ENCODE data around the gene FKRP. TPM values are rescaled to one million over a fixed set of nuclear protein-coding genes. Genes with fewer than 3 reads are reported as not detected.
A peak's percentile ranks its signal among the peaks of the same experiment; 100 is the strongest.

Gene FKRP
- polyA plus RNA-seq, 2 of the 4 experiments (the other 2 are of a cell fraction), result 14.7 to 18.8 TPM

DNA sequence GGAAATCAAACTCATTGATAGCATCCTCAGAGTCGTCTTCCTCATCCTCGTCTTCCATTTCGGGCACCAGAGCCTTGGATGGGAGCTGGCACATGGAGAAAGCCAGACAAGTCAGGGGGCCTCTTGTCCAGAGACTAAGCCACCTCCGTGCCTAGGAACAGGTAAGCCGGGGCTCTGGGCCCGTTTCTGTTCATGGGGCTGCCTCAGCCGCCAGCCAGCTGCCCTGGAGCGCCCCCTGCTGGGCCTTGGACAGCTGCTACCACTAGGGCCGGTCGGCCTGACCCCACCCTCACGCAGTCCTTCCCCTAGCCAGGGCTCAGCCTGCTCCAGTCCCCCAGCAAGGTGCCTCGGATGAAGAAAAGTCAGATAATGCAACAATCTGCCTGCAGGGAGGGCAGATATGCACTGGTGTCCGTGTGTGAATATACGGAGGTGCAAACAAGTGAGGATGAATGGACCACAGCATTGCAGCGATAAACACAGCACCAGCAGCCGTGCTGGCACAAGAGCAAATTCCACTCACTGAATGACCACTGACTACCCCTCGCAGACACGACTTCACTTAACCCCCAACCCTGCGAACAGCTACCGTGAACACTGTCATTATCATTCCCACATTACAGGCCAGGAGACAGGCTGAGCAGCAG lies 17.0 kb upstream of the FKRP start:
- no peak for FAIRE-seq
- TF ChIP-seq CTCF (IDR thresholded peaks at IDR 0.05) (peak; percentile 97), RAD21 (conservative IDR thresholded peaks at IDR 0.05 in 1 of 2, IDR thresholded peaks at IDR 0.05 in 1 of 2) (peak; percentile 73 to 76), SMC3 (IDR thresholded peaks at IDR 0.05) (peak; percentile 60), POLR2A (IDR thresholded peaks at IDR 0.05; ENCODE audit: low read length) (no peak)
- H3K4me2 ChIP-seq, result no peak overlapping the region
- H3K4me1 ChIP-seq, result peaks cover 38% of the 10 kb centered on the region
- H3K4me3 ChIP-seq, result no peak overlapping the region
- CTCF ChIA-PET, result interaction anchor here (0.5 to 12.9 kb wide), 44 partner anchors 9 to 371 kb away, joined by 3 to 205 read pairs (median 4); partner anchors contain the start of genes CALM3, DACT3, FKRP and GNG8
- POLR2A ChIA-PET, result interaction anchor here (1.3 to 1.4 kb wide), 2 partner anchors 12 to 67 kb away, joined by 3 read pairs; partner anchors contain the start of genes DACT3 and PRKD2
- DNase-seq (ENCODE audit: low read depth in 1 of 2, low spot score in 1 of 2), result peak; percentile 72 to 92
- 51% methylated on average over 17 of the region's 20 CpGs for WGBS (ENCODE audit: missing lambda C conversion rate)
- peak overlapping the region in 1 of 2 experiments; percentile 22; a peak in 1 of 6 replicates for H3K27ac ChIP-seq
- peak; percentile 61 to 89 for ATAC-seq
- H3K9me3 ChIP-seq, result no peaks in the 10 kb centered on the region

GRCh38 chr19:46729696-46730095 lies 16.2 kb upstream of the FKRP start:
- ATAC-seq (peak in 1 of 2 experiments; percentile 4; a peak in 3 of 6 replicates), FAIRE-seq (no peak), DNase-seq (ENCODE audit: low read depth in 1 of 2, low spot score in 1 of 2) (no peak)
- Histone ChIP-seq H3K4me3 (no peak overlapping the region), H3K4me2 (no peak overlapping the region), H3K4me1 (peaks cover 43% of the 10 kb centered on the region), H3K9me3 (no peaks in the 10 kb centered on the region), H3K27ac (0 out of 6 replicates have a peak overlapping the region, but pooled peaks of 1 of the 2 experiments have one; percentile 66)
- WGBS (ENCODE audit: missing lambda C conversion rate), result 95% methylated on average over 7 of the region's 7 CpGs
- TF ChIP-seq NPAS2 (CRISPR knock-in tag; IDR thresholded peaks at IDR 0.05; ENCODE audit: borderline replicate concordance), result no peak
- no peak for TF ChIP-seq GATA3 (IDR thresholded peaks at IDR 0.05; ENCODE audit: borderline replicate concordance)
- no peak for TF ChIP-seq POLR2AphosphoS2 (conservative IDR thresholded peaks at IDR 0.05; ENCODE audit: low read length)
- no peak for TF ChIP-seq ZFP36 (IDR thresholded peaks at IDR 0.05; ENCODE audit: borderline replicate concordance, partially characterized antibody)
- TF ChIP-seq, protein P1, sequence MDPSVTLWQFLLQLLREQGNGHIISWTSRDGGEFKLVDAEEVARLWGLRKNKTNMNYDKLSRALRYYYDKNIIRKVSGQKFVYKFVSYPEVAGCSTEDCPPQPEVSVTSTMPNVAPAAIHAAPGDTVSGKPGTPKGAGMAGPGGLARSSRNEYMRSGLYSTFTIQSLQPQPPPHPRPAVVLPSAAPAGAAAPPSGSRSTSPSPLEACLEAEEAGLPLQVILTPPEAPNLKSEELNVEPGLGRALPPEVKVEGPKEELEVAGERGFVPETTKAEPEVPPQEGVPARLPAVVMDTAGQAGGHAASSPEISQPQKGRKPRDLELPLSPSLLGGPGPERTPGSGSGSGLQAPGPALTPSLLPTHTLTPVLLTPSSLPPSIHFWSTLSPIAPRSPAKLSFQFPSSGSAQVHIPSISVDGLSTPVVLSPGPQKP (IDR thresholded peaks at IDR 0.05; ENCODE audit: low read depth, low read length), result no peak
- TF ChIP-seq FOSB (CRISPR knock-in tag; IDR thresholded peaks at IDR 0.05), result no peak
- TF ChIP-seq RNF2 (IDR thresholded peaks at IDR 0.05; ENCODE audit: borderline replicate concordance, low read depth), result no peak
- no peak for TF ChIP-seq HOXB13 (CRISPR knock-in tag; IDR thresholded peaks at IDR 0.05; ENCODE audit: low read depth)
- TF ChIP-seq JUN (IDR thresholded peaks at IDR 0.05), result no peak
- no peak for TF ChIP-seq FOXS1 (CRISPR knock-in tag; IDR thresholded peaks at IDR 0.05)
- no peak for TF ChIP-seq SREBF2 (IDR thresholded peaks at IDR 0.05)
- CTCF ChIA-PET, result interaction anchor here (0.8 to 12.9 kb wide), 28 partner anchors 10 to 370 kb away, joined by 3 to 205 read pairs (median 8); partner anchors contain the start of genes DACT3, FKRP, GNG8 and PRKD2
- POLR2A ChIA-PET, result no interaction called here

DNA sequence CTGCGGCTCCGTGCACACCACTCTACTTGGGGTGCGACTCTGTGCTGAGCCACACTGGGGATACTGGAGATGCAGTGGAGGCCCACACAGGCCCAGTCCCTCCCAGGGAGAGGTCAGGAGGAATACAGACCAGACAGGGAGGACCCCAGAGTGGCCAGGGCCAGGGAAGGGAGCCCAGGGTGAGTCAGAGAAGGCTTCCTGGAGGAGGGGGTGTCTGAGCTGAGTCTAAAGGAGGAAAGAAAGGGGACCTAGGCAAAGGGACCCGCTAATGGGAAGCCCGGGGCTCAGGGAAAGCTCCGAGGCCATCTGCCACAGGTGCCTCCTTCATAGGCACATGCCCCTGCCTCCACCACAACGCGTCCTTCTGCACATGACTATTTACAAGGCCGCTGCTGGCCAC lies 15.7 kb upstream of the FKRP start:
- POLR2A ChIA-PET, result interaction anchor here (1.0 kb wide), 1 partner anchor 12 kb away, joined by 4 read pairs; no protein-coding TSS in a partner anchor
- peak overlapping the region in 1 of 2 experiments; percentile 66; a peak in 3 of 6 replicates for H3K27ac ChIP-seq
- DNase-seq (ENCODE audit: low read depth in 1 of 2, low spot score in 1 of 2), result no peak
- no peaks in the 10 kb centered on the region for H3K9me3 ChIP-seq
- no peak for FAIRE-seq
- CTCF ChIA-PET, result interaction anchor here (0.8 to 12.9 kb wide), 18 partner anchors 10 to 187 kb away, joined by 3 to 205 read pairs (median 8); partner anchors contain the start of genes DACT3, FKRP and PRKD2
- WGBS (ENCODE audit: missing lambda C conversion rate), result 93% methylated on average over 9 of the region's 9 CpGs
- TF ChIP-seq GATA3 (IDR thresholded peaks at IDR 0.05; ENCODE audit: borderline replicate concordance) (no peak), ZFP36 (IDR thresholded peaks at IDR 0.05; ENCODE audit: borderline replicate concordance, partially characterized antibody) (peak; percentile 54), TP53 (CRISPR knock-in tag; IDR thresholded peaks at IDR 0.05) (no peak), MYC (IDR thresholded peaks at IDR 0.05; ENCODE audit: borderline replicate concordance, low read length) (no peak), EP300 (IDR thresholded peaks at IDR 0.05) (no peak)
- H3K4me1 ChIP-seq, result peaks cover 43% of the 10 kb centered on the region
- ATAC-seq, result peak; percentile 1 to 2; a peak in 2 of 6 replicates
- H3K4me3 ChIP-seq, result no peak overlapping the region
- no peak overlapping the region for H3K4me2 ChIP-seq

Measured in A549 (cell line).